Stimulated activated effector memory CD8-positive, alpha-beta T cell treated with anti-CD3 and anti-CD28 coated beads, Interleukin-12 subunit alpha, Interleukin-12 subunit beta, amount 100 ng/mL, for 72 hours (primary cell): Measurements from ENCODE around the gene FAM174A.

Experiments
- ATAC-seq: fragments of 150-1000 bp; cut with Tn5 transposase; 2 replicates; pipeline ENCODE4 v1.10.0; 2021
- DNase-seq, 2 donors: peaks; one replicate each; pipeline ENCODE4 v3.0.0; 2021 to 2022; ENCODE audit warnings: low spot score in 2 of 2
- H3K27ac Mint-ChIP-seq: one replicate; pipeline ENCODE4 v1.8.0; 2022; ENCODE audit warnings: mild to moderate bottlenecking, mixed read lengths
- H3K36me3 Mint-ChIP-seq: one replicate; pipeline ENCODE4 v1.8.0; 2022; ENCODE audit warnings: mild to moderate bottlenecking, mixed read lengths
- H3K4me1 Mint-ChIP-seq: one replicate; pipeline ENCODE4 v1.8.0; 2022; ENCODE audit warnings: mixed read lengths
- H3K4me3 Mint-ChIP-seq: one replicate; pipeline ENCODE4 v1.8.0; 2022; ENCODE audit warnings: mild to moderate bottlenecking, mixed read lengths
- H3K9me3 Mint-ChIP-seq: one replicate; pipeline ENCODE4 v1.8.0; 2022; ENCODE audit warnings: mixed read lengths

The FAM174A gene

DNA sequence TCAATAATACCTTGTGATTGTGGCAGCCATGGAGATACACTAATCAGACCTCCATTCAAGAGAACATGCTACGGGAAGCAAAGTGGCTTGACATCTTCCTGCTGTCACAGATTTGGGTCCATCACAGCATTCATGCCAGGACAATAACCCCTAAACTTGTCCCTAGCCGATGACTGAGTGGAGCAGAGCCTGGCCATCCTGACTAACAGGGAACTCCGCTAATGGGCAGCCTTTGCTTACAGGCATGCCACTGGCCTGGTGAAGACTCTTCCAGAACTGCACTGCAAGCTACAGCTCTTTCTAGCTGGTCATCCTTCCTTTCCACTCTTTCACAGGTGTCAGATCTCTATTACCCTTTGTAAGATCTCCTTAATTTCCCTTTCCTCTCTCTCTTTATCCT is 16.0 kb downstream of the FAM174A start:
- no peaks in the 10 kb centered on the region for H3K36me3 Mint-ChIP-seq
- no peak overlapping the region for H3K4me3 Mint-ChIP-seq
- no peak for ATAC-seq
- no peak for DNase-seq
- H3K27ac Mint-ChIP-seq, result peak overlapping the region; percentile 59
- no peaks in the 10 kb centered on the region for H3K9me3 Mint-ChIP-seq
- peaks cover 24% of the 10 kb centered on the region for H3K4me1 Mint-ChIP-seq

DNA sequence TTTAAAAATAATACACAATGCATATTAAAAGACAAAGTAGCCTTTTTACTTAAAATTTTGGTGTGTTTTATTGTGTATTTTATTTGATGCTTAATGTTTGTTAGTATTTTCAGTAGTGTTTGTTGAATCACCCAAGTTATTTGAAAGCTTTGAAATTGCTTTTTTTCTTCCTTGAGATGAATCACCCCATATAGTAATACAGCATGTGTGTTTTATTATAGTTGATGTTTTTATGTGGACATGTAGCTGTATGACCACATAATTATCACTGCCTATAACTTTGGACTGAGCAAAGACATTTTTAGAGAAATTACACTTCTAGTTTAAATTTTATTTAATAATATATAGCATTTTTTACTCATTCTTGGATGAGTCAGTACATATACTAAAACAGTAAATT is 18.0 kb downstream of the FAM174A start:
- Mint-ChIP-seq H3K9me3 (no peaks in the 10 kb centered on the region), H3K4me3 (no peak overlapping the region), H3K36me3 (no peaks in the 10 kb centered on the region), H3K4me1 (peaks cover 31% of the 10 kb centered on the region), H3K27ac (no peak overlapping the region)
- ATAC-seq, result no peak
- DNase-seq, result no peak

DNA sequence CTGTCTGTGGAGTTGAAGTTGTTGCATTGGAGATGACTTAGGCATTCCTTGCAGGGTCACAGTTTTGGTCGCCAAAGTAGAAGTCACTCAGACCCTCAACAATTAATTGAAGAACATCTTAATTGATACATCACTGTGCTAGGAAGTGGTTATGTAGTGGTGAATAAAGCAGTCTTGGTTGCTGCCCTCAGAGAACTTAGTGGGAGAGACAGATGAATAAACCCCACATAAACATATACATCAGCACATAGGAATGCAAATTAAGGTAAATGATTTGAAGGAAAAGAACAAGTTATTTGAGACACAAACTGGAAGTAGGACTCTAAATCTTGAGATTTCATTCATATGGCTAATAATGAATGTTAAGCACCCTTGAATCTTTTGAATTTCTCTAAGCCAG is 25.7 kb downstream of the FAM174A start:
- peaks cover 13% of the 10 kb centered on the region for H3K4me1 Mint-ChIP-seq
- no peak for DNase-seq
- ATAC-seq, result no peak
- peaks cover 2% of the 10 kb centered on the region for H3K9me3 Mint-ChIP-seq
- no peak overlapping the region for H3K4me3 Mint-ChIP-seq
- no peak overlapping the region for H3K27ac Mint-ChIP-seq
- no peaks in the 10 kb centered on the region for H3K36me3 Mint-ChIP-seq

DNA sequence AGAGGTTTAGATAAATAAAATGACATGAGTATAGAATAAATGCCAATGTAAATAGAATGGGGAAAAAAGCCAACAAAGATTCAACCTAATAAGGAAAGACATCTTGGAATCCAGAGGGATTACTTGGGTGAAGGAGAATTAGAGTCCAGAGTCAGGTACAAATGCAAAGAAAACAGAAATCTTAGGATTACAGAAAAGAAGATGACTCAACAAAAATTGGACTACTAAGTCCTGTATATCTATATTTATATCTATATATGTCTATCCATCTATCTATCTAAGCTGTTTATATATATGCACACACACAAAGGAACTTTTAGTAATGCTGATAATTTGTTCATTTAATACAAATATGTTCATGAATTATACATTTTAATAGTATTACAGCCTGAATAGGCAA is 27.6 kb downstream of the FAM174A start:
- no peak overlapping the region for H3K4me3 Mint-ChIP-seq
- no peak for DNase-seq
- no peak overlapping the region for H3K27ac Mint-ChIP-seq
- H3K4me1 Mint-ChIP-seq, result peaks cover 19% of the 10 kb centered on the region
- ATAC-seq, result no peak
- H3K9me3 Mint-ChIP-seq, result peaks cover 2% of the 10 kb centered on the region
- H3K36me3 Mint-ChIP-seq, result no peaks in the 10 kb centered on the region

DNA sequence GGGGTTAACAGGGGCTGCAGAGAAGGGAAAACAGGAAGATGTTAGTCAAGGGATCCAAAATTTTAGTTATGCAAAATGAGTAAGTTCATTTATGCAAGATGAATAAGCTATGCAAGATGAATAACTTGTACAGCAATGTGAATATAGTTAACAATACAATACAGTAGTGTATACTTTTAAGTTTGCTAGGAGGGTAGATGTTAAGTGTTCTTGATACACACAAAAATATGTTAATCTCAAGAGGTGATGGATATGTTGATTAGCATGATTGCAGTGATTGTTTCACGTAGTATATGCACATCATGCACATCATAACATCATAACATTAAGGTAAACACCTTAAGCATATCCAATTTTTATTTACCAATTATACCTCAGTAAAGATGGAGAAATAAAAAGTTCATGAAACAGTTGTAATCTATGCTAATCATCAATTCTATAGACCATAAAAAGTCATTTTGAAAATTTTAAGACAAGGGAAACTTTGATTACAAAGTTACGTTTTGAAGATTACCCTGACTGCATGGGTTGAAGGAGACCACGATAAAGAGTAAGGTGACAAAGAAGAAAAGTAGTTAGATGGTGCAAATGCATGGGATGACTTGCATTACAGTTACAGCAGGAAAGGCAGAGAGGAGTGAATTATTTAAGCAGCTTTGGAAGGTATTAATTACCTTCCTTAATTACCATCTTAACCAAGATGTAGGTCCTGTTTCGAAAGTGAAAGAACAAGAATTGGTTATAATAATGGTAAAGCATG is 31.4 kb downstream of the FAM174A start:
- H3K4me3 Mint-ChIP-seq, result peak overlapping the region; percentile 36
- DNase-seq, result no peak
- H3K27ac Mint-ChIP-seq, result peak overlapping the region; percentile 2
- H3K9me3 Mint-ChIP-seq, result peaks cover 2% of the 10 kb centered on the region
- no peaks in the 10 kb centered on the region for H3K36me3 Mint-ChIP-seq
- peaks cover 15% of the 10 kb centered on the region for H3K4me1 Mint-ChIP-seq
- peak; percentile 88 for ATAC-seq

DNA sequence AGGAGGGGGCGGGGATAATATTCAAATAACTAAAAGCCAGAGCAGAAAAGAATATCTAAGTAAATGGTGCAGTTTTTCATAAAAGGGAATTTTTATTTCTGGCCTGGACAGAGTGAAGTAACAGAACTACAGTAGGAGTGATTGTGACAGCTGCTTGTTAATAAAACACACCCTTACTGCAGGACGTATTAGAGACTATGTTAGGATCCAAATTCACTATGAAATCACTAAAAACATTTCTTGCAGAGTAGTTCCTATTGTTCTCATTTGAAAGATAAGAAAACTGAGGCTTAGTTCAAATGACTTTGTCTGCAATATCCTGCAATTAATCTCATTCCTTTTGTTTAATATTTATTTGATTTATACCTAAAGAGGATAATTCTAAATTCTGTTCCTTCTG is 39.5 kb downstream of the FAM174A start:
- Mint-ChIP-seq H3K4me3 (no peak overlapping the region), H3K36me3 (no peaks in the 10 kb centered on the region), H3K4me1 (no peaks in the 10 kb centered on the region), H3K9me3 (no peaks in the 10 kb centered on the region), H3K27ac (no peak overlapping the region)
- no peak for DNase-seq
- ATAC-seq, result no peak

DNA sequence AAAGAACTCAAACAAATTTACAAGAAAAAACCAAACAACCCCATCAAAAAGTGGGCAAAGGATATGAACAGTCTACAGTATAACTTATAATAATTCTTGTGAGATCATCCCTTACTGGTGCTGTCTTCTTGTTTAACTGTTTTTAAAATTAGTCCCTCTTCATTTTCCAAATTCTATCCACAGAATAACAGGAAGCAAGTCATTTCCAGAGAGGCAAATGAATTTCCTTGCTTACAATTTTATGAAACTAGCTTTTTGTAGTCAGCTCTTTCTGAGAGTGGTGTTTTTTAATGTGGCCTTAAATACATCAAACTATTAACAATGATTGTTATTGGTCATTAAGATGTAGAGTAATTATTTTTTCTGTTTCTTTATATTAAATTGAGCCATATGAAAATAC is 40.6 kb downstream of the FAM174A start:
- H3K4me1 Mint-ChIP-seq, result no peaks in the 10 kb centered on the region
- no peaks in the 10 kb centered on the region for H3K36me3 Mint-ChIP-seq
- no peak overlapping the region for H3K27ac Mint-ChIP-seq
- H3K9me3 Mint-ChIP-seq, result no peaks in the 10 kb centered on the region
- H3K4me3 Mint-ChIP-seq, result no peak overlapping the region
- ATAC-seq, result no peak
- DNase-seq, result no peak

DNA sequence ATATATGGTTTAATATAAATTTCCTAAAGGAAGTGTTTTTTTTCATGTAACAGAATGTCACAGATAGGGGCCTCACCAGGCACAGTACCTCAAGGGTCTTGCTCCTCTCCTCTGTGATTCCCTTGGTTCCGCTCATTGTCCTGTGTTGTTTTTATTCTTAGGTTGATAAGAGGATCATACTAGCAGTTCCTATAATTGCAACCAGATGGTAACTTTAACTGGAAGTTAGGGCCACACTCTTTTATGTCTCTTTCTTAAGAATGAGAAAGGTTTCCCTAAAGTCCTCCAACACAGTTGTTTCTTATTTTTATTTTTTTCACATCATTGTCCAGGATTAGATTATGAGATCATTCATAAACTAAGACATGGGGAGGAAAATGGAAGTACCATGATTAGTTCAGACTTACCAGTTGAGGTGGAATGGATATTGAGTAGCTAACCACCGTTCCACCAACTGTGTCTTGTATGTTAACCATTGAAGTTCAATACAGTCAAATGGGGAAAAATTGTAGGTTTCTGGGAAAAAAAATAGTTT is 41.1 kb downstream of the FAM174A start:
- no peak overlapping the region for H3K27ac Mint-ChIP-seq
- no peaks in the 10 kb centered on the region for H3K36me3 Mint-ChIP-seq
- H3K4me3 Mint-ChIP-seq, result no peak overlapping the region
- H3K4me1 Mint-ChIP-seq, result no peaks in the 10 kb centered on the region
- DNase-seq (no peak), ATAC-seq (no peak)
- H3K9me3 Mint-ChIP-seq, result no peaks in the 10 kb centered on the region

DNA sequence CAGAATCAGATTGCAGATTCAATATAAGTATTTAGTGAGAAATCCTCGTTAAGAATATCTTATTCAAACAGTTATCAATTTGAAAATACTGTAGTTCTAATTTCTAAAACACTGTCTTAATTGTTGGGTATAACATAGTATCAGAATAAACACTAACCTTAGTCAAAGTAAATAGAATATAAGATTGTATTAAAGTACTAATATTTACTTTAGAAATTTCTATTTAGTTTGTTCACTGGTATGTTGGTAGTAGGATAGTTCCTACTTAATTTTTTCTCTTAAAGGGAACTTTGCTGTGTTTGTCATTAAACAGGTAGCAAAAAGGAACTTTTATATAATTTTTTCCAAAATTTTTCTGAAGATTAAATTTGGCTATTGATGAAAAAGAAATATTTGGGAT is 42.3 kb downstream of the FAM174A start:
- no peak for DNase-seq
- Mint-ChIP-seq H3K4me1 (no peaks in the 10 kb centered on the region), H3K4me3 (no peak overlapping the region), H3K9me3 (no peaks in the 10 kb centered on the region), H3K36me3 (no peaks in the 10 kb centered on the region), H3K27ac (no peak overlapping the region)
- ATAC-seq, result no peak

DNA sequence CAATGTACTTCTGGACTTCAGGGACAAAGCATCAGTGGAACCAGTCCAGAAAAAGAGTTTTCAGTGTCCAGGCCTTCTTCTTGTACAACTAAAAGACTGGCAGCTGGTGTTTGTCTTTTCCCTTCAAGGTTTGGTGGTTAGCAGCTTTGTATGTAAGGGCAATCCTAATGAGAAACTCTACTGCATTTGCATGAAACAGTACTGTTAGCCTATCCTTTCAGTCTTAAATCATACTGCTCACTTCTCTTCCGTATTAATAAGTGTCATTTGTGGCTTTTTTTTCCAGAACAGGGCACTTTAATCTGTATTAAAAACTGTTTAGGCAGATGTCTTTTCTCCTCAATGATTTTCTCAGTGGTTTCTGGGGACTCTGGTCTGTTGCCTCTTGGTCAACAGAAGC is 48.9 kb downstream of the FAM174A start:
- Mint-ChIP-seq H3K9me3 (no peaks in the 10 kb centered on the region), H3K4me3 (no peak overlapping the region), H3K36me3 (peaks cover 5% of the 10 kb centered on the region), H3K4me1 (no peaks in the 10 kb centered on the region), H3K27ac (no peak overlapping the region)
- no peak for DNase-seq
- ATAC-seq, result no peak

DNA sequence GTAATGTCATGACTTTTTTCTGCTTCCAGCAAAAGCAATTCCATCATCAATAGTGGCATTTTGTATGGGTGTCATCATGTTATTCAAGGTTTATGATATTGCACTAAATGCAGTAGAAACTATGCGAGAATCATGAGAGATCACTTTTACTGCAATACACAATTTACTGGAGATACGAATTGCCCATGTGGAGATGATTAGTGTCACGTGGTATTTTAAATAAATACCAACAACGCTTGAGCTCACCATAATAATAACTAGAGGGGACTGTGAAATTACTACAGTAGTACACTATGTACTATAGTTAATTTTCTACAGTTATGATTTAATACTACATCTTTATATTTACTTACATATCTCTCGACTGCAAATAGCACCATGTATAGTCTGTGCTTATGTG is 49.7 kb downstream of the FAM174A start:
- DNase-seq (no peak), ATAC-seq (no peak)
- Mint-ChIP-seq H3K9me3 (no peaks in the 10 kb centered on the region), H3K27ac (no peak overlapping the region), H3K4me3 (no peak overlapping the region), H3K4me1 (no peaks in the 10 kb centered on the region), H3K36me3 (peaks cover 5% of the 10 kb centered on the region)

DNA sequence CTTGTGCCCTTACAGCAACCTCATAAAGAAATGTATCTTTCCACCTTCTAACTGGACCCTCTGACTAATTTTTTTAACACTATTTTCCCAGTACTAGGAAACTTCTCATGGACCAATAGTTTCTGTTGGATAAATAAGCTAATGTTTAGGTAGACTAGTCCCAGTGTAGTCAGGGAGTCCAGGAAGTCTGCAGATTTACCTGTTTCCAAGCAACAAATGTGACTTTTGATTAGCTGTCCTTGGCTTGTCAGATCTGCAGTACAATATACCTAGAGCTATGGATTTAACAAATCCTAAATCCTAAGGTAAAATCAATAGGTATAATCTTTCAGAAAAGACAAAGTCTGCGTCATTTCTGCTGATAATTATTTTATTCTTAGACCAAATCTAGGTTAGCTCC is 55.7 kb downstream of the FAM174A start:
- no peaks in the 10 kb centered on the region for H3K4me1 Mint-ChIP-seq
- ATAC-seq (no peak), DNase-seq (no peak)
- H3K9me3 Mint-ChIP-seq, result no peaks in the 10 kb centered on the region
- no peak overlapping the region for H3K27ac Mint-ChIP-seq
- no peaks in the 10 kb centered on the region for H3K36me3 Mint-ChIP-seq
- no peak overlapping the region for H3K4me3 Mint-ChIP-seq

DNA sequence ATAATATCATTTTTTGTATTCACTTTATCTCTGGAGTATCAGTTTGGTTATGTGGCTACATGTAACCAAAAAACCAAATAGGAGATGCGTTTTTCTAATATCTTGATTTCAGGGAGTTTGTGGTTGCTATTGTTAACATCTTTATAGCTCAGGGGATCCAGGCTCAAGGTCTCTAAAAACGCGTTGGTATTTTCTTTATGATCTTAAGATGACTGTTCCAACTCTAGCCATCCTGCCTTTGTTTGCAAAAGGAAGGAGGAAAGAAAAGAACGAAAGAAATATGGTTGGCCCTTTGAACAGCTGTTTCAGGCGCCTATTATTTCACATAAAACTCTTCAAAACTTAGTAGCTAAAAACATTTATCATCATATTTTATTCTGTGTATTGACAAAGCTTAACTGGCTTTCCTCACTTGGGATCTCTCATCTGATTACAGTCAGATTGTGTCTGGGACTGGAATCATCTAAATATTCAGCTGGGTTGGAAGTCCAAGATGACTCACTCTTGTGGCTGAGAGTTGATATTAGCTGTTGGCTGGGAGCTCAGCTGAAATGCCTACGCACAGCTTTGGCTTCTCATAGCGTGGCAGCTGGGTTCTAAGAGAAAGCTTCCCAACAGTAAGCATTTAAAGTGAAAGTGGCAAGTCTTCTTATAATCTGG is 60.1 kb downstream of the FAM174A start:
- no peaks in the 10 kb centered on the region for H3K9me3 Mint-ChIP-seq
- no peak overlapping the region for H3K4me3 Mint-ChIP-seq
- H3K4me1 Mint-ChIP-seq, result no peaks in the 10 kb centered on the region
- no peak for ATAC-seq
- no peaks in the 10 kb centered on the region for H3K36me3 Mint-ChIP-seq
- DNase-seq, result no peak
- no peak overlapping the region for H3K27ac Mint-ChIP-seq

DNA sequence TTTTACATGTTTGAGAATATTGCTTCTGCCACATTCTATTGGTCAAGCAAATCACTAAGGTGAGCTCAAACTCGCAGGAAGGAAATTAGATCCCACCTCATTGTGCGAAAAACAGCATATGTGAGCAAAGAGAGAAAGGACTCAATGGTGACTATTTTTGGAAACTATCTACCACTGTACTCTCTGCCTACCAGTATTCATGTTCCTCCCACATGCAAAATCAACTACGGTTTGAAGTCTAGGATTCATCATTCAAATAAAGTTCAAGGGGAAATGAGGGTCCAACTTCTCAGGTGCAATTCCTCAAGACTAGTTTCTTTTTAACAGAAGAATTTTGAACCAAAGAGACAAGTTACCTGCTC is 60.6 kb downstream of the FAM174A start:
- Mint-ChIP-seq H3K9me3 (no peaks in the 10 kb centered on the region), H3K4me3 (no peak overlapping the region), H3K4me1 (no peaks in the 10 kb centered on the region), H3K27ac (no peak overlapping the region), H3K36me3 (no peaks in the 10 kb centered on the region)
- ATAC-seq (no peak), DNase-seq (no peak)

DNA sequence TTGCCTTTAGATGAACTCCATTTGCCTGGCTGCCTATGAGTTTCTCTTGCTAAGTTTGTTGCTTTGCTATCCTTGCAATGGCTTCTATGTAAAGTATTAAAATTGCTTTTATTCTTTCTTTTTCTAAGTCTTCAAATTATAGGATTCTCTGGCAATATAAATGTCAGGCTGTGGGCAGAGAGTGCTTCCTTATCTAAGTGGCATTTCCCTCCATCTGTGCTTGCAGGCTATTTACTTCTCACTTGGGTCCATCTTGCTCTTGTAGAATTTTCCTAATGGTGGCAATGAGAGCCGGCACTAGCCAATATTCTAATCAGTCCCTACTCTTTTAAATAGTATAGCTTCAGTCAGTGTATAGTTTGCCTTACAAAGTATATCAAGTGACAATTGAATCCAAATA is 63.3 kb downstream of the FAM174A start:
- H3K36me3 Mint-ChIP-seq, result no peaks in the 10 kb centered on the region
- ATAC-seq, result no peak
- H3K4me3 Mint-ChIP-seq, result no peak overlapping the region
- no peaks in the 10 kb centered on the region for H3K4me1 Mint-ChIP-seq
- no peak for DNase-seq
- H3K27ac Mint-ChIP-seq, result no peak overlapping the region
- no peaks in the 10 kb centered on the region for H3K9me3 Mint-ChIP-seq

DNA sequence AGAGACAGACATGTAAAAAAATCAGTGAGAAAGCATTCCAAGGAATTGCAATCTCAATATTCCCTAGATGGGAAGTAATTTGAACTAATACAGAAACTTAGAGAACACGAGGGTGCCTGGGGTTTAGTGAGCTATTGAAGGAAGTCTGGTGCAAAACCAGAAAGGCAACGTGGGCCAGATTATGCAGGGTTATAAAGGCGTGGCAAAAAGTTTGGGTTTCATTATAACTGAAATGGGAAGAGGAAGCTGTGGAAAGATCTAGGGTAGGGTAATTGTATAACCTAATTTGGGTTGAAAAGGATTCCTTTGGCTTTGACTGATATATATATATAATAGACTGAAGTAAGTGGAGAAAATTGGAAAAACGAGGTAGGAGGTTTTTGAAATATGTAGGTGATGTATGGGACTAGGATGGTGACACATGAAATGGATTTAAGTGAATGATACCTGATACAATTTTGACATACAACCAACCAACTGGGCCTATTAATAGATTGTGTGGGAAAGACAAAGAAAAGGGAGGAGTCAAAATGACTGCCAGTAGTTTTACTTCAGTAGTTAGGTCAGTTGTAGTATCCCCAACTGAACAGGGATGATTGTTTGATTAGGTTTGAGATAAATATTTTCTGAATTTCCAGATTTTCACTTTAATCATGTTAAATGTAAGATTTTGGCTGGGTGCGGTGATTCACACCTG is 65.3 kb downstream of the FAM174A start:
- H3K4me1 Mint-ChIP-seq, result no peaks in the 10 kb centered on the region
- no peak overlapping the region for H3K4me3 Mint-ChIP-seq
- H3K36me3 Mint-ChIP-seq, result no peaks in the 10 kb centered on the region
- DNase-seq (no peak), ATAC-seq (no peak)
- no peak overlapping the region for H3K27ac Mint-ChIP-seq
- no peaks in the 10 kb centered on the region for H3K9me3 Mint-ChIP-seq
